Measurements from ENCODE around the gene USP7. TPM values are rescaled to one million over a fixed set of nuclear protein-coding genes. Genes with fewer than 3 reads are reported as not detected.

Gene USP7
- total RNA-seq, 1 donor from 2014 or later: 96.9 TPM

DNA sequence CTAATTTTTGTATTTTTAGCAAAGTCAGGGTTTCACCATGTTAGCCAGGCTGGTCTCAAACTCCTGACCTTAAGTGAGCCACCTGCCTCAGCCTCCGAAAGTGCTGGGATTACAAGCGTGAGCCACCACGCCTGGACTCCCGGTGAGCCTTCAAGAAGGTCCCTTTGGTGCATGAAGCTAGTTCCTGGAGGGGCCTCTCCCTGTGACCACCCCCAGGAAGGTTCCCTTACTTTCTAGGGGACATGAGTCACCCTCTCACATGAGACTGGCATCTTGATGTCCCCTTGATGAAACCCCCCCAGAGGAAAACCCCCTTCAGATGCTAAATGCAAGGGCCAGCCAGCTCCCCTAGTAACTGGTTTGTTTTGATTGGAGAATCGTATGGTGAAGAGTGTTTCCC, 107.7 kb downstream of the USP7 start:
- no peak overlapping the region for H3K9ac ChIP-seq (ENCODE audit: low read length)
- no peaks in the 10 kb centered on the region for H3K9me3 ChIP-seq (ENCODE audit: insufficient read depth, low read depth, low read length)
- no peaks in the 10 kb centered on the region for H3K27me3 ChIP-seq (ENCODE audit: insufficient read depth, low read length)
- no peak overlapping the region for H2AFZ ChIP-seq (ENCODE audit: low read depth, low read length)
- H3K4me3 Mint-ChIP-seq (ENCODE audit: unreplicated experiment): no peak overlapping the region
- no peaks in the 10 kb centered on the region for H3K27me3 Mint-ChIP-seq (ENCODE audit: low read depth, unreplicated experiment)
- FAIRE-seq (no peak), DNase-seq (ENCODE audit: low read depth) (no peak)
- peaks cover 5% of the 10 kb centered on the region for H3K79me2 ChIP-seq (ENCODE audit: insufficient read depth, low read length)
- H3K4me2 ChIP-seq (ENCODE audit: low read length): no peak overlapping the region
- no peak overlapping the region for H3K27ac ChIP-seq (ENCODE audit: low read depth, low read length)
- peaks cover 22% of the 10 kb centered on the region for H3K36me3 Mint-ChIP-seq (ENCODE audit: low read depth, unreplicated experiment)
- H3K4me3 ChIP-seq (ENCODE audit: insufficient read depth, low read depth, low read length): no peak overlapping the region
- peaks cover 29% of the 10 kb centered on the region for H3K36me3 ChIP-seq (ENCODE audit: insufficient read depth, low read length)
- peak overlapping the region; percentile 53 for H3K27ac Mint-ChIP-seq (ENCODE audit: unreplicated experiment)
- H3K4me1 Mint-ChIP-seq (ENCODE audit: low read depth, unreplicated experiment): peaks cover 26% of the 10 kb centered on the region
- H4K20me1 ChIP-seq (ENCODE audit: insufficient read depth, low read length): peaks cover 85% of the 10 kb centered on the region
- TF ChIP-seq EZH2 (IDR thresholded peaks at IDR 0.05; ENCODE audit: insufficient read depth, low read length): no peak
- TF ChIP-seq, protein P1, sequence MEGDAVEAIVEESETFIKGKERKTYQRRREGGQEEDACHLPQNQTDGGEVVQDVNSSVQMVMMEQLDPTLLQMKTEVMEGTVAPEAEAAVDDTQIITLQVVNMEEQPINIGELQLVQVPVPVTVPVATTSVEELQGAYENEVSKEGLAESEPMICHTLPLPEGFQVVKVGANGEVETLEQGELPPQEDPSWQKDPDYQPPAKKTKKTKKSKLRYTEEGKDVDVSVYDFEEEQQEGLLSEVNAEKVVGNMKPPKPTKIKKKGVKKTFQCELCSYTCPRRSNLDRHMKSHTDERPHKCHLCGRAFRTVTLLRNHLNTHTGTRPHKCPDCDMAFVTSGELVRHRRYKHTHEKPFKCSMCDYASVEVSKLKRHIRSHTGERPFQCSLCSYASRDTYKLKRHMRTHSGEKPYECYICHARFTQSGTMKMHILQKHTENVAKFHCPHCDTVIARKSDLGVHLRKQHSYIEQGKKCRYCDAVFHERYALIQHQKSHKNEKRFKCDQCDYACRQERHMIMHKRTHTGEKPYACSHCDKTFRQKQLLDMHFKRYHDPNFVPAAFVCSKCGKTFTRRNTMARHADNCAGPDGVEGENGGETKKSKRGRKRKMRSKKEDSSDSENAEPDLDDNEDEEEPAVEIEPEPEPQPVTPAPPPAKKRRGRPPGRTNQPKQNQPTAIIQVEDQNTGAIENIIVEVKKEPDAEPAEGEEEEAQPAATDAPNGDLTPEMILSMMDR (IDR thresholded peaks at IDR 0.05; ENCODE audit: insufficient read depth, low read depth, low read length): no peak
- peaks cover 3% of the 10 kb centered on the region for H3K9me3 Mint-ChIP-seq (ENCODE audit: unreplicated experiment)
- peaks cover 4% of the 10 kb centered on the region for H3K4me1 ChIP-seq (ENCODE audit: insufficient read depth, low read length)

DNA sequence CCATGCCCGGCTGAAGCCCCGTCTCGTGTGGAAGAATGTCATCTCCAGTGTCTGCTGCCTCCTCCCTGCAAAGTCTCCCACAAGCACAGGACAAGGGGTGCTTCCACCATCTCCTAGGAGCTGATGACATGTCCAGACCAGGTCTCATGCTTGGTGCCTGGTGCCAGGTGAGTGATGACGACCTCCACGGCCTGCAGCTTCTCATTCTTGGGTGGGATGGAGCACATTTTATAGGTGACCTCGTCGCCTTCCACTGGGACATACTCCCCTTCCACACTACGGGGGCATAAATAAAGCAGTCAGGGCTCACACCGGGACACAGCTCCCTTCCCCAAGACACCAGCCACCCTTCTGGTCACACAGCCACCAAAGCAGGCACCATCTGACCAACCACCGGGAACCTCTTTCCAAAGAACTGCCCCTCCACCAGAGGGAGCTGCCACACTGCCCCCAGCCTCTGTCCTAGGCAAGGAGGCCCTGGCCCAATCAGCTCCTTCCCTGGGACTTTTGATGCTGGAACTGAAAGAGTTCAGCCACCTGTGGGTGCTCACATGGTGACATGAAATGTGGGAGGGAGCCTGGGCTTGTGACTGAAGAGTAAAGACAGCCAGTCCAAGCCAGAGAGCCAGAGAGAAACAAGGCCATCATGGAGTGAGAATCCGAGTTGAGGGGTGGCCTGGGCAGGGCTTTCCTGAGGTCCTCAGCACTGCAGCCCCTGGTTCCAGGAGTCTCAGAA, 108.5 kb downstream of the USP7 start:
- Mint-ChIP-seq H3K36me3 (ENCODE audit: low read depth, unreplicated experiment) (peaks cover 26% of the 10 kb centered on the region), H3K27me3 (ENCODE audit: low read depth, unreplicated experiment) (no peaks in the 10 kb centered on the region), H3K4me1 (ENCODE audit: low read depth, unreplicated experiment) (peaks cover 30% of the 10 kb centered on the region), H3K9me3 (ENCODE audit: unreplicated experiment) (peaks cover 3% of the 10 kb centered on the region), H3K27ac (ENCODE audit: unreplicated experiment) (peak overlapping the region; percentile 26), H3K4me3 (ENCODE audit: unreplicated experiment) (peak overlapping the region; percentile 46)
- Histone ChIP-seq H3K9ac (ENCODE audit: low read length) (no peak overlapping the region), H3K79me2 (ENCODE audit: insufficient read depth, low read length) (peaks cover 4% of the 10 kb centered on the region), H4K20me1 (ENCODE audit: insufficient read depth, low read length) (peaks cover 87% of the 10 kb centered on the region), H3K4me2 (ENCODE audit: low read length) (no peak overlapping the region), H3K36me3 (ENCODE audit: insufficient read depth, low read length) (peaks cover 30% of the 10 kb centered on the region), H3K9me3 (ENCODE audit: insufficient read depth, low read depth, low read length) (no peaks in the 10 kb centered on the region), H3K4me1 (ENCODE audit: insufficient read depth, low read length) (peaks cover 10% of the 10 kb centered on the region), H2AFZ (ENCODE audit: low read depth, low read length) (no peak overlapping the region), H3K4me3 (ENCODE audit: insufficient read depth, low read depth, low read length) (no peak overlapping the region), H3K27ac (ENCODE audit: low read depth, low read length) (no peak overlapping the region), H3K27me3 (ENCODE audit: insufficient read depth, low read length) (no peaks in the 10 kb centered on the region)
- DNase-seq (ENCODE audit: low read depth) (no peak), FAIRE-seq (no peak)
- TF ChIP-seq, protein P1 (IDR thresholded peaks at IDR 0.05; ENCODE audit: insufficient read depth, low read depth, low read length): no peak
- no peak for TF ChIP-seq EZH2 (IDR thresholded peaks at IDR 0.05; ENCODE audit: insufficient read depth, low read length)

DNA sequence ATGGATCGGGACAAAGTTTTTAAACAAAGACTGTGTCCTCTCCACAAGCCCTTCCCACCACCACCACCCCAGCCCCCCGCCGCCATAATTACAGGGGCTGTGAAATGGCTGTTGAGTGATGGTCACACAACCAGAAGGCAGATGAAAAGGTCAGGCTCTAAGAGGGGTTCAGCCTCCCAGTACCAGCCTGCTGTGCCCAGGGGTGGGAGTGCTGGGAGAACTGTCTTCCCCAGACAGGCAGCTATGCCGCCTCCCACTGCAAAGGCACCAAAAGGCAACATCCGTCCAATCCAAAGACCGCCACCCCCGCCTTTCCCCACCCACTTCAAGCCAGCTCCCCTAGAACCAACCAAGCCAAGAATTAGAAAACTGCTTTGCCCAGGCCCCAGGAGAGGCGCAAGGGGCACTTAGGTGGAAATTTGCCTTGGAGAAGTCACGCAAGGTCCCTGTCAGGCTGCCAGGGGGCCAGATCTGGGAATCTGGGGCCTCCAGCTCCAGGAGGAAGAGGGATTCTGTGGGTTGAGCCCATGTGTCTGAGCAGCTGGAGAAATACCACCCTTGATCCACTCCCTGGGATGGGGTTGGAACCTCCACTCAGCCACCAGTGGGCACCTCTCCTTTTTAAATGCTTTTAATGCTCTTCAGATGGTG, 109.3 kb downstream of the USP7 start:
- H3K36me3 ChIP-seq (ENCODE audit: insufficient read depth, low read length): peaks cover 35% of the 10 kb centered on the region
- no peak overlapping the region for H3K4me3 ChIP-seq (ENCODE audit: insufficient read depth, low read depth, low read length)
- no peaks in the 10 kb centered on the region for H3K27me3 Mint-ChIP-seq (ENCODE audit: low read depth, unreplicated experiment)
- H3K36me3 Mint-ChIP-seq (ENCODE audit: low read depth, unreplicated experiment): peaks cover 26% of the 10 kb centered on the region
- peaks cover 87% of the 10 kb centered on the region for H4K20me1 ChIP-seq (ENCODE audit: insufficient read depth, low read length)
- DNase-seq (ENCODE audit: low read depth) (no peak), FAIRE-seq (no peak)
- no peak overlapping the region for H3K4me3 Mint-ChIP-seq (ENCODE audit: unreplicated experiment)
- H3K9ac ChIP-seq (ENCODE audit: low read length): no peak overlapping the region
- TF ChIP-seq, protein P1 (IDR thresholded peaks at IDR 0.05; ENCODE audit: insufficient read depth, low read depth, low read length): no peak
- no peak for TF ChIP-seq EZH2 (IDR thresholded peaks at IDR 0.05; ENCODE audit: insufficient read depth, low read length)
- H2AFZ ChIP-seq (ENCODE audit: low read depth, low read length): no peak overlapping the region
- H3K27me3 ChIP-seq (ENCODE audit: insufficient read depth, low read length): no peaks in the 10 kb centered on the region
- no peak overlapping the region for H3K27ac ChIP-seq (ENCODE audit: low read depth, low read length)
- H3K4me1 Mint-ChIP-seq (ENCODE audit: low read depth, unreplicated experiment): peaks cover 36% of the 10 kb centered on the region
- H3K79me2 ChIP-seq (ENCODE audit: insufficient read depth, low read length): peaks cover 6% of the 10 kb centered on the region
- no peaks in the 10 kb centered on the region for H3K9me3 ChIP-seq (ENCODE audit: insufficient read depth, low read depth, low read length)
- H3K9me3 Mint-ChIP-seq (ENCODE audit: unreplicated experiment): peaks cover 3% of the 10 kb centered on the region
- no peak overlapping the region for H3K4me2 ChIP-seq (ENCODE audit: low read length)
- H3K27ac Mint-ChIP-seq (ENCODE audit: unreplicated experiment): no peak overlapping the region
- H3K4me1 ChIP-seq (ENCODE audit: insufficient read depth, low read length): peaks cover 18% of the 10 kb centered on the region

Data from astrocyte (in vitro differentiated cells and primary cell).